Activated CD4-positive, CD25-positive, alpha-beta regulatory T cell treated with anti-CD3 and anti-CD28 coated beads, Interleukin-2, amount 50 U/mL, for 16 hours (primary cell): ENCODE results near the gene ANKRD17.

ENCODE experiments used
- DNase-seq: peaks from one replicate; pipeline ENCODE4 v3.0.0-alpha.2; 2020; ENCODE audit warnings: low read depth, low spot score

ANKRD17 gene

GRCh38 chr4:73197220-73197619, 61.4 kb downstream of the ANKRD17 start:
- no peak for DNase-seq

- DNase-seq = no peak
Observed at GRCh38 chr4:73194064-73194463, 64.5 kb downstream of the ANKRD17 start.

- no peak for DNase-seq
Observed at GRCh38 chr4:73193659-73194058, 64.9 kb downstream of the ANKRD17 start.

- no peak for DNase-seq
Observed at GRCh38 chr4:73193155-73193554, 65.4 kb downstream of the ANKRD17 start.

- no peak for DNase-seq
Observed at GRCh38 chr4:73189274-73189810, 69.3 kb downstream of the ANKRD17 start.

GRCh38 chr4:73187325-73187724, 71.3 kb downstream of the ANKRD17 start:
- DNase-seq = no peak

- no peak for DNase-seq
Observed at GRCh38 chr4:73185903-73186302, 72.7 kb downstream of the ANKRD17 start.

GRCh38 chr4:73181231-73181630, 77.4 kb downstream of the ANKRD17 start:
- no peak for DNase-seq

- no peak for DNase-seq
Observed at GRCh38 chr4:73178389-73178788, 80.2 kb downstream of the ANKRD17 start.

- DNase-seq = no peak
Observed at GRCh38 chr4:73172161-73172560, 86.4 kb downstream of the ANKRD17 start.

GRCh38 chr4:73170518-73171198, 87.9 kb downstream of the ANKRD17 start:
- no peak for DNase-seq

GRCh38 chr4:73166212-73166611, 92.4 kb downstream of the ANKRD17 start:
- no peak for DNase-seq

GRCh38 chr4:73161527-73162185, 96.9 kb downstream of the ANKRD17 start:
- no peak for DNase-seq

- no peak for DNase-seq
Observed at GRCh38 chr4:73156394-73156793, 102.2 kb downstream of the ANKRD17 start.

- no peak for DNase-seq
Observed at GRCh38 chr4:73152893-73153292, 105.7 kb downstream of the ANKRD17 start.

GRCh38 chr4:73142995-73143547, 115.5 kb downstream of the ANKRD17 start:
- DNase-seq = no peak

- no peak for DNase-seq
Observed at GRCh38 chr4:73139991-73140390, 118.6 kb downstream of the ANKRD17 start.

GRCh38 chr4:73139245-73139644, 119.4 kb downstream of the ANKRD17 start:
- no peak for DNase-seq

- DNase-seq = no peak
Observed at GRCh38 chr4:73137121-73137520, 121.5 kb downstream of the ANKRD17 start.

- DNase-seq = no peak
Observed at GRCh38 chr4:73133784-73134183, 124.8 kb downstream of the ANKRD17 start.

GRCh38 chr4:73131281-73131680, 127.3 kb downstream of the ANKRD17 start:
- DNase-seq = no peak

- DNase-seq = no peak
Observed at GRCh38 chr4:73129319-73129718, 129.3 kb downstream of the ANKRD17 start.
